ENCODE data around the gene PCDHGC4.

PCDHGC4 gene

DNA sequence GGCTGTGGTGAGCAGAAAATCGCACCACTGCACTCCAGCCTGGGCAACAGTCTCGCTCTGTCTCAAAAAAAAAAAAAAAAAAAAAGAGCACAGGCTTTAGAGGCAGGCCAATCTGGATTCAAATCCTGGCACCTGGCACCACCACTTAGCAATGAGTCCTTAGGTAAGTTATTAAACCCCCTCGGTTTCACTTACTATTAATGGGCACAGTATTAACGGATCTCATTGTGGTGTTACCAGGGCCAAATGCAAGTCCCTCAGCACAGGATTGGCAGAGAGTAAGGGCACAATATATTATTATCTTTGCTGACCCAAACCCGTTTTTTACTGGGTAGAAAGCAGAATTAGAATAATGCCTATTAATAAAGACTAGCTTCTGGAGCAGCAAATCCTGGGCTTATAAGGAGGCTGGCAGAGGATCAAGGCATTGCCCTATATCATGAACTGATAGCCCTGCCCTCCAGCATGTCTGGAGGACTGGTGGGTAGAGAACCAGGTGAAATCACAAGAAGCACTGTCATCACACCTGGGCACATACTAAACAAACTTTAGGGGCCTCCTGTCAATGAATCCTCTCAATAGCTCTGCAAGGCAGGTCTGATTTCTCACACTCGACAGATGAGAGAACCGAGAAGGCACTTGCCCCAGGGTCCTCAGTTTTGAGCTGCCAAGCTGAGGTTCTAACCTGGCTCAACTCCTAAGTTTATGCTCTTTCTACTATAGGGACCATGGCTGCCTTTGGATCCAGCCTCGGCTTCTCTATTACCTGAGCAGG lies 21.7 kb downstream of the PCDHGC4 start:
- H3K4me3 ChIP-seq (ENCODE audit: low read depth, low read length), result no peak overlapping the region
- TF ChIP-seq CTCF (IDR thresholded peaks at IDR 0.05; ENCODE audit: insufficient read depth, low read depth, low read length, missing control alignments), result no peak
- no peak for DNase-seq (ENCODE audit: low read depth)

DNA sequence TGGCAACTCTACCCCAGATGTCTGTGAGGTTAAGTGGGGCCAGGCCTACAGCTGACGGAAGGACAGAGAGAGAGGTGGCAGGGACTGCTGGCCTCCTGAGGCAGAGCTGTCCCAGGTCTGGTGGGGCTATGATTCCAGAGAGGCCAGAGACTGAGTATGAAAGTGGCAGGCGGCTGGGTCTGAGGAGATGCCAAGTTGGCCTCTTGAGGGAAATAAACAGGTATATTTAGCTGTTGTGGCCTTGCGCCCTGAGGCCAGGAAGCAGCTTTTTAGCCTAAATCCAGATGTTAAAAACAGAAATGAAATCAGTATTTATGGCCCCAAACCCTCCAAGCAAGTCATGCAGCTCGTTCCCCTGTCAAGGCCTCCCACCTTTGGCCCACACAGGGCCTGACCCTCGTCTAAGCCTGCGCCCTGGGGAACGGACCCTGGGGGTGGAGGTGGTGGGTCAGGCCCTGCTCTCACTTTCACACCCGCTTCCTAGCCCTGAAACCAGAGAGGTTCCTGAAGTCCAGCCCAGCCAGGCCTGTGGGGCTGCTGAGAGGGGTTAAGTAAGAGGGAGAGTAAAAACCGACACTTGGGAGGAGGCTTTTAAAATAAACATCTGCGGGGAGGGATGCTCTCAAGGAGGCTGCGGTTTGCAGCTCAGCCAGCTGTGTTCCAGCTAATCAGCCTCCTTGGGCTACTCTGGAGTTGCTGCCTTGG lies 22.7 kb downstream of the PCDHGC4 start:
- no peak for TF ChIP-seq CTCF (IDR thresholded peaks at IDR 0.05; ENCODE audit: insufficient read depth, low read depth, low read length, missing control alignments)
- peak; percentile 72 for DNase-seq (ENCODE audit: low read depth)
- H3K4me3 ChIP-seq (ENCODE audit: low read depth, low read length), result peak overlapping the region; percentile 69

GRCh38 chr5:141508440-141508797 lies 23.6 kb downstream of the PCDHGC4 start:
- no peak for TF ChIP-seq CTCF (IDR thresholded peaks at IDR 0.05; ENCODE audit: insufficient read depth, low read depth, low read length, missing control alignments)
- DNase-seq (ENCODE audit: low read depth), result peak; percentile 50
- H3K4me3 ChIP-seq (ENCODE audit: low read depth, low read length), result peak overlapping the region; percentile 69

DNA sequence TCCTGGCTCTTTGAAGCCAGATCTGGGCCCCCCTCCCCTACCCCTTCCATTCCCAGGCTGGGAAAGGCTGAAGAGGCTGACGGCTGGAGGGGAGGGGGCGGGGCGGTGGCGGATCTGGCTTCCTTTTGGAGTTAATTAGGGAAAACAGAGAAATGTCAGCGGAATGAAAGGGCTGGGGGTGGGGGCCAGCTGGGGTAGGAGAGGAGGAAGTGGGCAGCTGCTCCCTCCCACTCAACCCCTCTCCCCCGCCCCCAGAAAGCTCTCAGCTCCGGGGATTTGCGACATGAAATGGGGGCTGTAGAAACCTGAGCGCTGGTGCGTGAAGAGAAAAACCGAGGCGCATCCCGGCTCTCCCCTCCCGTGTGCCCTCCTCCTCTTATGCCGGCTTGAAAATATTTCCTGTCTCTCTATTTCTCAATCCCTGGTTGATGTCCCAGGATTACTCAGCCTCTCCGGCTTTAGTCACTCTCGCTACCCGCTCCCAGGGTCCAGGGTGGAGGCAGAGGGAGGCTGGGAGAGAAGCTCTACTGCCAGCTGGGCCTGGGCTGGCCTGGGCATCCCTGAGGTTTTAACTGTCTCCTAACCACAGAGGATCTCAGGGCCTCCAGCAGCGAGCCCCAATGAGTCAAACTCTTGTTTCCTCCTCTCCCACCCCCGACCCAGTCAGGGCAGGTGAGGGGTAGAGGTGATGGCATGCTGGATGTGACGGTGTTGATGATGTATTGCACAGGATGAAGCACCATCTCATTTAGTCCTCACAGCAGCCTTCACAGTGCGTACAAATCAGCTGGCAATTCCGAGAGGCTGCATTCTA lies 24.2 kb downstream of the PCDHGC4 start:
- DNase-seq (ENCODE audit: low read depth), result peak; percentile 80
- H3K4me3 ChIP-seq (ENCODE audit: low read depth, low read length), result peak overlapping the region; percentile 69
- TF ChIP-seq CTCF (IDR thresholded peaks at IDR 0.05; ENCODE audit: insufficient read depth, low read depth, low read length, missing control alignments), result no peak

- no peak for TF ChIP-seq CTCF (IDR thresholded peaks at IDR 0.05; ENCODE audit: insufficient read depth, low read depth, low read length, missing control alignments)
- peak; percentile 54 for DNase-seq (ENCODE audit: low read depth)
- H3K4me3 ChIP-seq (ENCODE audit: low read depth, low read length), result peak overlapping the region; percentile 69
Observed at GRCh38 chr5:141510160-141510559, 25.3 kb downstream of the PCDHGC4 start.

DNA sequence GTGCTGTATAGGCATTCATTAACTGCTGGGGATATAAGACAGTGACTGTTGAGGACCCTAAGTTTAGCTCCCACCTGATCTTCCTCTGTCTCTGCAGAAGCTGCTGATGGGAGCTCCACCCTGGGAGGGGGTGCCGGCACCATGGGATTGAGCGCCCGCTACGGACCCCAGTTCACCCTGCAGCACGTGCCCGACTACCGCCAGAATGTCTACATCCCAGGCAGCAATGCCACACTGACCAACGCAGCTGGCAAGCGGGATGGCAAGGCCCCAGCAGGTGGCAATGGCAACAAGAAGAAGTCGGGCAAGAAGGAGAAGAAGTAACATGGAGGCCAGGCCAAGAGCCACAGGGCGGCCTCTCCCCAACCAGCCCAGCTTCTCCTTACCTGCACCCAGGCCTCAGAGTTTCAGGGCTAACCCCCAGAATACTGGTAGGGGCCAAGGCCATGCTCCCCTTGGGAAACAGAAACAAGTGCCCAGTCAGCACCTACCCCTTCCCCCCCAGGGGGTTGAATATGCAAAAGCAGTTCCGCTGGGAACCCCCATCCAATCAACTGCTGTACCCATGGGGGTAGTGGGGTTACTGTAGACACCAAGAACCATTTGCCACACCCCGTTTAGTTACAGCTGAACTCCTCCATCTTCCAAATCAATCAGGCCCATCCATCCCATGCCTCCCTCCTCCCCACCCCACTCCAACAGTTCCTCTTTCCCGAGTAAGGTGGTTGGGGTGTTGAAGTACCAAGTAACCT lies 26.2 kb downstream of the PCDHGC4 start:
- peak overlapping the region; percentile 69 for H3K4me3 ChIP-seq (ENCODE audit: low read depth, low read length)
- no peak for TF ChIP-seq CTCF (IDR thresholded peaks at IDR 0.05; ENCODE audit: insufficient read depth, low read depth, low read length, missing control alignments)
- DNase-seq (ENCODE audit: low read depth), result peak; percentile 96
